Peyer's patch (tissue), 4 donors: ENCODE results near the gene RSKR.

Source experiments
- CTCF ChIP-seq, 6 experiments: fragments of 450-650 bp in 4 of 6; fragments of 200-600 bp in 2 of 6; sonication (generic) in 1 of 6; IDR thresholded peaks; one replicate each; pipeline ENCODE4 v1.5.1; 2017 to 2019; ENCODE audit warnings: antibody characterized with exemption in 6 of 6, mild to moderate bottlenecking in 3 of 6, moderate library complexity in 1 of 6
- POLR2A ChIP-seq, 2 donors: fragments of 450-650 bp; IDR thresholded peaks; one replicate each; pipeline ENCODE4 v1.5.1; 2017; ENCODE audit warnings: antibody characterized with exemption in 2 of 2, mild to moderate bottlenecking in 2 of 2, moderate library complexity in 2 of 2

GRCh38 chr17:28612936-28613872 is 781 bp downstream of the RSKR start:
- TF ChIP-seq CTCF (IDR thresholded peaks at IDR 0.05) (peak; percentile 9 to 69 (median 62)), POLR2A (IDR thresholded peaks at IDR 0.05) (no peak)
